ENCODE data around the gene VGF. TPM values are rescaled to one million over a fixed set of nuclear protein-coding genes. Genes with fewer than 3 reads are reported as not detected.

VGF gene
- total RNA-seq, 1 experiment from 2014 or later: 0.14 TPM

GRCh38 chr7:101156866-101157589, 8.3 kb downstream of the VGF start:
- peaks cover 7% of the 10 kb centered on the region for H3K4me1 Mint-ChIP-seq (ENCODE audit: low read depth, unreplicated experiment)
- peaks cover 44% of the 10 kb centered on the region for H3K36me3 Mint-ChIP-seq (ENCODE audit: insufficient read depth, unreplicated experiment)
- no peak overlapping the region for H3K27ac Mint-ChIP-seq (ENCODE audit: unreplicated experiment)
- DNase-seq: no peak
- H3K27me3 Mint-ChIP-seq (ENCODE audit: unreplicated experiment): no peaks in the 10 kb centered on the region
- no peak overlapping the region for H3K4me3 Mint-ChIP-seq (ENCODE audit: low read depth, unreplicated experiment)
- H3K9me3 Mint-ChIP-seq (ENCODE audit: low read depth, unreplicated experiment): no peaks in the 10 kb centered on the region
- TF ChIP-seq, protein P1, sequence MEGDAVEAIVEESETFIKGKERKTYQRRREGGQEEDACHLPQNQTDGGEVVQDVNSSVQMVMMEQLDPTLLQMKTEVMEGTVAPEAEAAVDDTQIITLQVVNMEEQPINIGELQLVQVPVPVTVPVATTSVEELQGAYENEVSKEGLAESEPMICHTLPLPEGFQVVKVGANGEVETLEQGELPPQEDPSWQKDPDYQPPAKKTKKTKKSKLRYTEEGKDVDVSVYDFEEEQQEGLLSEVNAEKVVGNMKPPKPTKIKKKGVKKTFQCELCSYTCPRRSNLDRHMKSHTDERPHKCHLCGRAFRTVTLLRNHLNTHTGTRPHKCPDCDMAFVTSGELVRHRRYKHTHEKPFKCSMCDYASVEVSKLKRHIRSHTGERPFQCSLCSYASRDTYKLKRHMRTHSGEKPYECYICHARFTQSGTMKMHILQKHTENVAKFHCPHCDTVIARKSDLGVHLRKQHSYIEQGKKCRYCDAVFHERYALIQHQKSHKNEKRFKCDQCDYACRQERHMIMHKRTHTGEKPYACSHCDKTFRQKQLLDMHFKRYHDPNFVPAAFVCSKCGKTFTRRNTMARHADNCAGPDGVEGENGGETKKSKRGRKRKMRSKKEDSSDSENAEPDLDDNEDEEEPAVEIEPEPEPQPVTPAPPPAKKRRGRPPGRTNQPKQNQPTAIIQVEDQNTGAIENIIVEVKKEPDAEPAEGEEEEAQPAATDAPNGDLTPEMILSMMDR (IDR thresholded peaks at IDR 0.05; ENCODE audit: unreplicated experiment): no peak
- BruUV-seq (replicated peaks): TSS peak; percentile 15
- intact Hi-C loops (cut with micrococcal nuclease; ENCODE audit: unreplicated experiment): no loop called here
- CTCF ChIA-PET: interaction anchor here (0.8 kb wide), 1 partner anchor 13 kb away, joined by 4 read pairs; no protein-coding TSS in a partner anchor

DNA sequence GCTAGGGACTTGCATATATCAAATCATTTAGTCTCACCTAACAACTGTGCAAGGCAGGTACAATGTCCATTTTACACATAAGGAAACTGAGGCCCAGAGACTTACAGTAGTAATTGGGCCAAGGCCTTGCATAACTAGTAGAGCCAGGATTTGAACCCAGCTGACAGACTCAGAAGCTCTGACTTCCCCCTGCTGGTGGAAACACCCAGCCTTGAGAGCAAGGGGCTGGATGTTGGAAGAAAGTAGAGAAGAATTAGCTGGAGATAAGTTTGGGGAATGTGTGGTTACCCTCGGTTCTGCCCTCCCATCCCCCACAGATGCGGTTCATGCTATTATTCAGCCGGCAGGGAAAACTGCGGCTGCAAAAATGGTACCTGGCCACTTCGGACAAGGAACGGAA, 9.1 kb downstream of the VGF start:
- no peaks in the 10 kb centered on the region for H3K27me3 Mint-ChIP-seq (ENCODE audit: unreplicated experiment)
- H3K9me3 Mint-ChIP-seq (ENCODE audit: low read depth, unreplicated experiment): no peaks in the 10 kb centered on the region
- CTCF ChIA-PET: interaction anchor here (0.8 kb wide), 1 partner anchor 12 kb away, joined by 4 read pairs; no protein-coding TSS in a partner anchor
- H3K36me3 Mint-ChIP-seq (ENCODE audit: insufficient read depth, unreplicated experiment): peaks cover 44% of the 10 kb centered on the region
- TF ChIP-seq, protein P1 (IDR thresholded peaks at IDR 0.05; ENCODE audit: unreplicated experiment): no peak
- H3K4me3 Mint-ChIP-seq (ENCODE audit: low read depth, unreplicated experiment): no peak overlapping the region
- no peak for DNase-seq
- peaks cover 7% of the 10 kb centered on the region for H3K4me1 Mint-ChIP-seq (ENCODE audit: low read depth, unreplicated experiment)
- BruUV-seq (replicated peaks): no TSS peak
- intact Hi-C loops (cut with micrococcal nuclease; ENCODE audit: unreplicated experiment): no loop called here
- no peak overlapping the region for H3K27ac Mint-ChIP-seq (ENCODE audit: unreplicated experiment)

- CTCF ChIA-PET: interaction anchor here (0.6 kb wide), 1 partner anchor 318 kb away, joined by 3 read pairs; no protein-coding TSS in a partner anchor
Observed at GRCh38 chr7:101155303-101155702, 10.1 kb downstream of the VGF start.

GRCh38 chr7:101154693-101155102, 10.7 kb downstream of the VGF start:
- peak overlapping the region; percentile 58 for H3K4me3 Mint-ChIP-seq (ENCODE audit: low read depth, unreplicated experiment)
- peaks cover 36% of the 10 kb centered on the region for H3K36me3 Mint-ChIP-seq (ENCODE audit: insufficient read depth, unreplicated experiment)
- DNase-seq: no peak
- BruUV-seq (replicated peaks): no TSS peak
- TF ChIP-seq, protein P1 (IDR thresholded peaks at IDR 0.05; ENCODE audit: unreplicated experiment): no peak
- intact Hi-C loops (cut with micrococcal nuclease; ENCODE audit: unreplicated experiment): no loop called here
- peak overlapping the region; percentile 60 for H3K27ac Mint-ChIP-seq (ENCODE audit: unreplicated experiment)
- H3K9me3 Mint-ChIP-seq (ENCODE audit: low read depth, unreplicated experiment): no peaks in the 10 kb centered on the region
- CTCF ChIA-PET: no interaction called here
- no peaks in the 10 kb centered on the region for H3K27me3 Mint-ChIP-seq (ENCODE audit: unreplicated experiment)
- peaks cover 7% of the 10 kb centered on the region for H3K4me1 Mint-ChIP-seq (ENCODE audit: low read depth, unreplicated experiment)

More at GRCh38 chr7:101155303-101155702, 10.1 kb downstream of the VGF start:
- TF ChIP-seq, protein P1 (IDR thresholded peaks at IDR 0.05; ENCODE audit: unreplicated experiment): no peak
- peaks cover 7% of the 10 kb centered on the region for H3K4me1 Mint-ChIP-seq (ENCODE audit: low read depth, unreplicated experiment)
- peaks cover 41% of the 10 kb centered on the region for H3K36me3 Mint-ChIP-seq (ENCODE audit: insufficient read depth, unreplicated experiment)
- no peak for DNase-seq
- no peaks in the 10 kb centered on the region for H3K27me3 Mint-ChIP-seq (ENCODE audit: unreplicated experiment)
- H3K9me3 Mint-ChIP-seq (ENCODE audit: low read depth, unreplicated experiment): no peaks in the 10 kb centered on the region
- H3K4me3 Mint-ChIP-seq (ENCODE audit: low read depth, unreplicated experiment): peak overlapping the region; percentile 58
- no TSS peak for BruUV-seq (replicated peaks)
- intact Hi-C loops (cut with micrococcal nuclease; ENCODE audit: unreplicated experiment): no loop called here
- H3K27ac Mint-ChIP-seq (ENCODE audit: unreplicated experiment): peak overlapping the region; percentile 28

Measured in Calu3 (cell line).